Body of pancreas (tissue), 4 donors: Measurements from ENCODE around the gene PTTG1. TPM values are rescaled to one million over a fixed set of nuclear protein-coding genes. Genes with fewer than 3 reads are reported as not detected.

Experiments used
- ATAC-seq: fragments of 150-250 bp; one replicate; pipeline ENCODE4 v1.9.1; 2016
- DNase-seq, 4 donors: peaks; one replicate each; pipeline ENCODE4 v3.0.0-alpha.2; 2019
- H3K27ac ChIP-seq, 4 donors: fragments of 200-600 bp; sonication (generic); 1 replicate in 3 of 4; 2 replicates in 1 of 4; pipeline versions ENCODE4 v1.5.1 to v1.6.1; 2016 to 2019; ENCODE audit warnings: mild to moderate bottlenecking in 1 of 4, mixed read lengths in 1 of 4, moderate library complexity in 1 of 4
- H3K27me3 ChIP-seq, 2 donors: fragments of 200-600 bp; sonication (generic); one replicate each; pipeline ENCODE4 v1.6.0; 2016; ENCODE audit warnings: mild to moderate bottlenecking in 1 of 2
- H3K36me3 ChIP-seq, 2 donors: fragments of 200-600 bp; sonication (generic); replicated peaks in 1 of 2; 2 replicates each; pipeline ENCODE4 v1.5.1; 2016; ENCODE audit warnings: low read depth in 2 of 2; ENCODE audit not compliant: insufficient read depth in 1 of 2
- H3K4me1 ChIP-seq: fragments of 200-600 bp; sonication (generic); one replicate; pipeline ENCODE4 v1.6.0; 2016
- H3K4me3 ChIP-seq, 2 donors: fragments of 200-600 bp; sonication (generic); 1 replicate in 1 of 2; 2 replicates in 1 of 2; pipeline ENCODE4 v1.5.1; 2016 to 2019
- H3K9me3 ChIP-seq, 3 donors: fragments of 200-600 bp; sonication (generic); 1 replicate in 2 of 3; 2 replicates in 1 of 3; pipeline ENCODE4 v1.5.1; 2016
- CTCF ChIP-seq, 7 experiments: fragments of 450-650 bp in 4 of 7; fragments of 200-600 bp in 3 of 7; sonication (generic) in 3 of 7; IDR thresholded peaks; one replicate each; pipeline ENCODE4 v1.5.1; 2016 to 2019; ENCODE audit warnings: antibody characterized with exemption in 7 of 7
- POLR2A ChIP-seq, 3 donors: fragments of 450-650 bp; IDR thresholded peaks; one replicate each; pipeline ENCODE4 v1.6.1; 2016; ENCODE audit warnings: antibody characterized with exemption in 3 of 3, mild to moderate bottlenecking in 2 of 3
- WGBS, 2 donors: methylation state at CpG; one replicate each; pipeline ENCODE4 v1.1.5; 2017; 5-methylcytosine and 5-hydroxymethylcytosine counted together
- intact Hi-C: fragments of 100-400 bp; cut with DNase I; formaldehyde crosslinking; loops from one replicate; pipeline ENCODE4 v1.15.1; 2023
- total RNA-seq, 2 donors: library from RNA; depleted of rRNA; stranded (reverse); fragments of >200 nt; gene quantifications; one replicate each; pipeline ENCODE4 v1.1.0, GENCODE V29; 2016

Gene PTTG1
- total RNA-seq, 2 donors from 2014 or later, result 5.7 to 6.6 TPM

- Histone ChIP-seq H3K36me3 (no peaks in the 10 kb centered on the region), H3K4me3 (no peak overlapping the region), H3K9me3 (no peaks in the 10 kb centered on the region), H3K27ac (peak overlapping the region; percentile 8 to 56 (median 36)), H3K27me3 (no peaks in the 10 kb centered on the region), H3K4me1 (peaks cover 10% of the 10 kb centered on the region)
- intact Hi-C loops, result no loop called here
- DNase-seq (peak; percentile 38 to 66 (median 62)), ATAC-seq (peak; percentile 71)
- peak; percentile 50 to 80 (median 61) for TF ChIP-seq CTCF (IDR thresholded peaks at IDR 0.05)
- TF ChIP-seq POLR2A (IDR thresholded peaks at IDR 0.05), result no peak
- WGBS, 2 donors, result 1 to 3% methylated on average over 18 of the region's 18 CpGs
Measured at GRCh38 chr5:160438316-160439204, 16.9 kb downstream of the PTTG1 start.

- ATAC-seq, result peak; percentile 94
- no peaks in the 10 kb centered on the region for H3K9me3 ChIP-seq
- H3K27ac ChIP-seq, result peak overlapping the region; percentile 8 to 56 (median 36)
- peaks cover 10% of the 10 kb centered on the region for H3K4me1 ChIP-seq
- WGBS, 2 donors, result 1% methylated on average over 11 of the region's 11 CpGs
- no peak overlapping the region for H3K4me3 ChIP-seq
- intact Hi-C loops, result no loop called here
- no peaks in the 10 kb centered on the region for H3K27me3 ChIP-seq
- TF ChIP-seq POLR2A (IDR thresholded peaks at IDR 0.05) (no peak), CTCF (IDR thresholded peaks at IDR 0.05) (peak; percentile 79 to 94 (median 86))
- no peaks in the 10 kb centered on the region for H3K36me3 ChIP-seq
- peak; percentile 85 to 92 (median 88) for DNase-seq
Measured at GRCh38 chr5:160439205-160439600, 17.5 kb downstream of the PTTG1 start.

- intact Hi-C loops, result no loop called here
- TF ChIP-seq POLR2A (IDR thresholded peaks at IDR 0.05) (no peak), CTCF (IDR thresholded peaks at IDR 0.05) (no peak)
Measured at GRCh38 chr5:160441311-160441781, 19.7 kb downstream of the PTTG1 start.

GRCh38 chr5:160442824-160443431 lies 21.3 kb downstream of the PTTG1 start:
- intact Hi-C loops, result no loop called here
- Histone ChIP-seq H3K27me3 (no peaks in the 10 kb centered on the region), H3K4me3 (no peak overlapping the region), H3K36me3 (no peaks in the 10 kb centered on the region), H3K4me1 (peaks cover 10% of the 10 kb centered on the region), H3K9me3 (no peaks in the 10 kb centered on the region), H3K27ac (no peak overlapping the region)
- 65 to 67% methylated on average over 4 of the region's 4 CpGs for WGBS, 2 donors
- ATAC-seq (no peak), DNase-seq (peak in 1 of 4 donors; percentile 20)
- TF ChIP-seq CTCF (IDR thresholded peaks at IDR 0.05), result no peak
- TF ChIP-seq POLR2A (IDR thresholded peaks at IDR 0.05), result no peak

More at GRCh38 chr5:160441311-160441781, 19.7 kb downstream of the PTTG1 start:
- Histone ChIP-seq H3K9me3 (no peaks in the 10 kb centered on the region), H3K4me1 (peaks cover 10% of the 10 kb centered on the region), H3K27ac (no peak overlapping the region), H3K27me3 (no peaks in the 10 kb centered on the region), H3K4me3 (no peak overlapping the region), H3K36me3 (no peaks in the 10 kb centered on the region)
- DNase-seq (no peak), ATAC-seq (no peak)
- WGBS, 2 donors, result 25 to 58% methylated on average over 1 of the region's 1 CpG
